Ascending aorta (tissue), 2 donors: ENCODE data around the gene ARFGAP2. TPM values are rescaled to one million over a fixed set of nuclear protein-coding genes. Genes with fewer than 3 reads are reported as not detected.

Source experiments
- DNase-seq, 2 donors: peaks; one replicate each; pipeline ENCODE4 v3.0.0-alpha.2; 2019; ENCODE audit warnings: low spot score in 2 of 2
- H3K27ac ChIP-seq, 2 donors: fragments of 200-600 bp; sonication (generic); one replicate each; pipeline ENCODE4 v1.5.1; 2016 to 2017; ENCODE audit warnings: mild to moderate bottlenecking in 1 of 2
- H3K27me3 ChIP-seq: fragments of 200-600 bp; sonication (generic); one replicate; pipeline ENCODE4 v1.5.1; 2017
- H3K36me3 ChIP-seq, 2 donors: fragments of 200-600 bp; sonication (generic); one replicate each; pipeline ENCODE4 v1.5.1; 2016
- H3K4me1 ChIP-seq, 2 donors: fragments of 200-600 bp; sonication (generic); one replicate each; pipeline ENCODE4 v1.5.1; 2016 to 2017; ENCODE audit warnings: mild to moderate bottlenecking in 1 of 2
- H3K4me3 ChIP-seq, 2 donors: fragments of 200-600 bp; sonication (generic); one replicate each; pipeline ENCODE4 v1.5.1; 2016 to 2017; ENCODE audit warnings: mild to moderate bottlenecking in 1 of 2
- H3K9me3 ChIP-seq, 2 donors: fragments of 200-600 bp; sonication (generic); one replicate each; pipeline ENCODE4 v1.5.1; 2016
- CTCF ChIP-seq, 3 experiments: fragments of 200-600 bp in 2 of 3; fragments of 450-650 bp in 1 of 3; sonication (generic) in 2 of 3; IDR thresholded peaks; one replicate each; pipeline ENCODE4 v1.5.1; 2016 to 2019; ENCODE audit warnings: antibody characterized with exemption in 3 of 3, mild to moderate bottlenecking in 1 of 3, moderate library complexity in 1 of 3
- intact Hi-C: fragments of 100-400 bp; cut with DNase I; formaldehyde crosslinking; loops from one replicate; pipeline ENCODE4 v1.15.1; 2023
- total RNA-seq: library from RNA; depleted of rRNA; stranded (reverse); fragments of >200 nt; gene quantifications from one replicate; pipeline ENCODE4 v1.1.0, GENCODE V29; 2016

ARFGAP2 gene
- total RNA-seq, 1 donor from 2014 or later, result 66.1 TPM

GRCh38 chr11:47186076-47186699 lies 9.5 kb upstream of the ARFGAP2 start, which contains the start of gene PACSIN3:
Gene PACSIN3 (minus strand): TSS chr11:47186434. CDS start chr11:47182727, 3,707 bp downstream.
- Histone ChIP-seq H3K36me3 (peaks cover 0 to 2% of the 10 kb centered on the region in 2 donors), H3K4me3 (peak within 1 kb of the TSS; percentile 72 to 87), H3K27ac (peak within 1 kb of the TSS; percentile 93 to 95), H3K4me1 (peaks cover 4 to 31% of the 10 kb centered on the region in 2 donors), H3K27me3 (no peaks in the 10 kb centered on the region), H3K9me3 (no peaks in the 10 kb centered on the region)
- no peak for DNase-seq
- TF ChIP-seq CTCF (IDR thresholded peaks at IDR 0.05), result peak in 1 of 3 experiments; percentile 18
- intact Hi-C loops, result loop anchor here (2.0 to 10.0 kb wide), 3 partner anchors 63 to 1341 kb away; partner anchors contain the start of genes ACP2, CRY2 and MTCH2

- Histone ChIP-seq H3K9me3 (no peaks in the 10 kb centered on the region), H3K4me1 (peaks cover 4 to 31% of the 10 kb centered on the region in 2 donors), H3K36me3 (peaks cover 2 to 5% of the 10 kb centered on the region in 2 donors), H3K27me3 (no peaks in the 10 kb centered on the region), H3K27ac (peak overlapping the region; percentile 93 to 95), H3K4me3 (peak overlapping the region; percentile 72 to 87)
- intact Hi-C loops, result loop anchor here (1.0 to 10.0 kb wide), 4 partner anchors 8 to 1341 kb away; partner anchors contain the start of genes ACP2, CRY2 and MTCH2
- peak; percentile 42 to 83 for DNase-seq
- peak in 1 of 3 experiments; percentile 3 for TF ChIP-seq CTCF (IDR thresholded peaks at IDR 0.05)
These were observed 8.8 kb upstream of the ARFGAP2 start for GRCh38 chr11:47185305-47186075.

- Histone ChIP-seq H3K27ac (peak overlapping the region; percentile 93 to 95), H3K27me3 (no peaks in the 10 kb centered on the region), H3K36me3 (peaks cover 6 to 12% of the 10 kb centered on the region in 2 donors), H3K4me1 (peaks cover 4 to 31% of the 10 kb centered on the region in 2 donors), H3K4me3 (peak overlapping the region; percentile 72 to 87), H3K9me3 (no peaks in the 10 kb centered on the region)
- no peak for DNase-seq
- intact Hi-C loops, result loop anchor here (1.0 to 10.0 kb wide), 3 partner anchors 8 to 1340 kb away; partner anchors contain the start of genes CRY2 and MTCH2
- TF ChIP-seq CTCF (IDR thresholded peaks at IDR 0.05), result no peak
These were observed 8.1 kb upstream of the ARFGAP2 start for GRCh38 chr11:47184711-47185304.

- no peak for TF ChIP-seq CTCF (IDR thresholded peaks at IDR 0.05)
- Histone ChIP-seq H3K4me1 (peaks cover 2 to 24% of the 10 kb centered on the region in 2 donors), H3K27me3 (no peaks in the 10 kb centered on the region), H3K27ac (peak overlapping the region; percentile 93 to 95), H3K36me3 (peaks cover 12 to 20% of the 10 kb centered on the region in 2 donors), H3K9me3 (no peaks in the 10 kb centered on the region), H3K4me3 (peak overlapping the region in 1 of 2 donors; percentile 72)
- no peak for DNase-seq
- intact Hi-C loops, result loop anchor here (10.0 kb wide), 2 partner anchors 461 to 1339 kb away; partner anchors contain the start of genes CRY2 and MTCH2
These were observed 7.3 kb upstream of the ARFGAP2 start for GRCh38 chr11:47183969-47184368.
